GM12878 (cell line): ENCODE measurements around the gene HIVEP3. TPM values are rescaled to one million over a fixed set of nuclear protein-coding genes. Genes with fewer than 3 reads are reported as not detected.

Experiments
- ATAC-seq: fragments of 200-7000 bp; cut with Tn5 transposase; 3 replicates; pipeline ENCODE4 v1.9.1; 2020; ENCODE audit warnings: mild to moderate bottlenecking, moderate library complexity
- BruUV-seq: library from RNA; stranded (reverse); fragments of 400-500 nt; replicated peaks from 2 replicates; lab custom pipeline; 2021; lab: Mats Ljungman, UMichigan
- CTCF ChIA-PET: fragments of 300-600 bp; sonication (Branson Sonifier 250); formaldehyde crosslinking; extraction: SDS; loops from one replicate; lab custom pipeline; 2021; ENCODE audit warnings: inconsistent platforms; lab: Yijun Ruan, JAX
- POLR2A ChIA-PET: fragments of 350-600 bp; formaldehyde crosslinking; extraction: SDS; loops from one replicate; lab custom pipeline; 2021; ENCODE audit warnings: inconsistent platforms; lab: Charles Lee
- RAD21 ChIA-PET: fragments of 300-600 bp; sonication (Branson Sonifier 250); formaldehyde crosslinking; loops from one replicate; lab custom pipeline; 2023; ENCODE audit warnings: antibody characterized with exemption; ENCODE audit not compliant: unreplicated experiment; lab: Charles Lee
- SMC1A ChIA-PET: fragments of 300-600 bp; sonication (Branson Sonifier 250); formaldehyde crosslinking; loops from one replicate; lab custom pipeline; 2023; ENCODE audit not compliant: unreplicated experiment, uncharacterized antibody; lab: Charles Lee
- DNase-seq: peaks from one replicate; pipeline ENCODE4 v3.0.0-alpha.2; 2011; ENCODE audit warnings: low read depth, low spot score
- FAIRE-seq: peaks from 3 replicates; lab custom pipeline; 2011; peaks lifted over from hg19 to GRCh38; lab: Jason Lieb, UNC
- H2AFZ ChIP-seq: 2 replicates; pipeline ENCODE4 v1.6.0; 2011; ENCODE audit warnings: low read depth, low read length, control low read depth; ENCODE audit not compliant: control insufficient read depth
- H3K27ac ChIP-seq: 2 replicates; pipeline ENCODE4 v1.5.1; 2011; ENCODE audit warnings: control low read depth; ENCODE audit not compliant: control insufficient read depth, insufficient read depth
- H3K27me3 ChIP-seq, 2 experiments: replicated peaks in 1 of 2; 2 replicates each; pipeline versions ENCODE4 v1.6.0 to v1.6.1; 2011; ENCODE audit warnings: low read length in 1 of 2; ENCODE audit not compliant: control insufficient read depth in 2 of 2, insufficient read depth in 2 of 2
- H3K36me3 ChIP-seq, 2 experiments: 2 replicates each; pipeline ENCODE4 v1.5.1; 2011; ENCODE audit warnings: low read length in 1 of 2; ENCODE audit not compliant: control insufficient read depth in 2 of 2, insufficient read depth in 2 of 2
- H3K4me1 ChIP-seq: 2 replicates; pipeline ENCODE4 v1.6.1; 2011; ENCODE audit warnings: mild to moderate bottlenecking, low read length, moderate library complexity, mixed read lengths; ENCODE audit not compliant: control insufficient read depth, insufficient read depth
- H3K4me2 ChIP-seq: 2 replicates; pipeline ENCODE4 v1.6.0; 2011; ENCODE audit warnings: control low read depth; ENCODE audit not compliant: control insufficient read depth, insufficient read depth
- H3K4me3 ChIP-seq: fragments of 200-600 bp; sonication (generic); 2 replicates; pipeline ENCODE4 v1.5.1; 2016
- H3K79me2 ChIP-seq: 2 replicates; pipeline ENCODE4 v1.6.0; 2011; ENCODE audit warnings: low read length; ENCODE audit not compliant: control insufficient read depth, insufficient read depth
- H3K9ac ChIP-seq: 2 replicates; pipeline ENCODE4 v1.8.0; 2011; ENCODE audit warnings: low read length, control low read depth, mixed read lengths; ENCODE audit not compliant: control insufficient read depth, insufficient read depth
- H3K9me3 ChIP-seq: replicated peaks from 3 replicates; pipeline ENCODE4 v1.5.1; 2011; ENCODE audit warnings: mild to moderate bottlenecking, low read length; ENCODE audit not compliant: control insufficient read depth, insufficient read depth
- H4K20me1 ChIP-seq: 2 replicates; pipeline ENCODE4 v1.6.0; 2011; ENCODE audit not compliant: control insufficient read depth, insufficient read depth
- BCL11A ChIP-seq: IDR thresholded peaks from 2 replicates; pipeline ENCODE4 v1.6.1; 2011; ENCODE audit warnings: low read depth, low read length
- BHLHE40 ChIP-seq, 2 experiments: fragments of 450-650 bp in 1 of 2; IDR thresholded peaks; 2 replicates each; pipeline ENCODE4 v1.6.1; 2011 to 2017; ENCODE audit warnings: low read depth in 2 of 2, borderline replicate concordance in 1 of 2, improper control_type of control experiment in 1 of 2, low read length in 1 of 2, mild to moderate bottlenecking in 1 of 2
- CHD1 ChIP-seq: IDR thresholded peaks from 2 replicates; pipeline ENCODE4 v1.6.1; 2012; ENCODE audit warnings: low read depth, low read length, improper control_type of control experiment
- FOS ChIP-seq: IDR thresholded peaks from 3 replicates; pipeline ENCODE4 v1.6.1; 2011; ENCODE audit warnings: borderline replicate concordance; ENCODE audit not compliant: insufficient read length; ENCODE audit errors: extremely low read depth
- FOXK2 ChIP-seq: fragments of 450-650 bp; IDR thresholded peaks from 2 replicates; pipeline ENCODE4 v1.6.1; 2017; ENCODE audit warnings: mild to moderate bottlenecking, moderate library complexity
- KAT2A ChIP-seq: conservative IDR thresholded peaks from 2 replicates; pipeline ENCODE4 v1.6.1; 2011; ENCODE audit warnings: low read depth, low read length; ENCODE audit not compliant: control insufficient read depth
- NR2F1 ChIP-seq: fragments of 450-650 bp; conservative IDR thresholded peaks from 2 replicates; pipeline ENCODE4 v1.6.1; 2017; ENCODE audit warnings: mild to moderate bottlenecking
- POLR2AphosphoS5 ChIP-seq: IDR thresholded peaks from 2 replicates; pipeline ENCODE4 v1.6.1; 2011; ENCODE audit warnings: mild to moderate bottlenecking, low read length, inconsistent platforms
- RELA ChIP-seq: fragments of 450-650 bp; IDR thresholded peaks from 2 replicates; pipeline ENCODE4 v1.8.0; 2014; ENCODE audit warnings: borderline replicate concordance; ENCODE audit not compliant: partially characterized antibody
- TCF3 ChIP-seq: IDR thresholded peaks from 2 replicates; pipeline ENCODE4 v1.6.1; 2012; ENCODE audit warnings: low read depth, mild to moderate bottlenecking, low read length, borderline replicate concordance; ENCODE audit not compliant: insufficient read depth
- YY1 ChIP-seq: IDR thresholded peaks from 2 replicates; pipeline ENCODE4 v1.6.1; 2011; ENCODE audit warnings: low read depth, mild to moderate bottlenecking, low read length
- WGBS: methylation state at CpG from one replicate; pipeline ENCODE4 v1.1.6; 2016; ENCODE audit warnings: low lambda C conversion rate; ENCODE audit not compliant: insufficient replicate concordance, insufficient coverage; ENCODE audit errors: missing lambda C conversion rate; 5-methylcytosine and 5-hydroxymethylcytosine counted together
- in situ Hi-C: fragments of 300-500 bp; cut with MboI; formaldehyde crosslinking; loops from 9 replicates; pipeline ENCODE4 v1.14.3; 2018; ENCODE audit warnings: mixed read lengths
- intact Hi-C: fragments of 100-400 bp; cut with micrococcal nuclease; formaldehyde crosslinking; loops from one replicate; pipeline ENCODE4 v1.14.2; 2022; ENCODE audit not compliant: unreplicated experiment
- polyA plus RNA-seq, 11 experiments: library from polyadenylated mRNA; depleted of rRNA in 4 of 11; unstranded in 6 of 11; stranded (reverse) in 5 of 11; fragments of >200 nt; fragmentation: Nextera tagmentation in 4 of 11; fragmentation: Illumina TruSeq in 1 of 11; extraction: Ambion mirVana in 4 of 11; extraction: Trizol in 1 of 11; gene quantifications; 1 replicate in 1 of 11; 2 replicates in 10 of 11; pipeline versions ENCODE4 v1.2.1 to v1.2.3, GENCODE V29; 2011 to 2016; ENCODE audit warnings: inconsistent platforms in 2 of 11, missing spikeins in 2 of 11, low read depth in 1 of 11
- total RNA-seq, 4 experiments: library from RNA; depleted of rRNA in 3 of 4; stranded (reverse); fragments of >200 nt in 3 of 4; fragmentation: Illumina TruSeq in 1 of 4; extraction: Trizol in 1 of 4; gene quantifications; 2 replicates each; pipeline versions ENCODE4 v1.2.1 to v1.2.3, GENCODE V29; 2013 to 2021
- TF ChIP-seq, protein P1 (sequence below): IDR thresholded peaks from 2 replicates; pipeline ENCODE4 v1.6.1; 2012; ENCODE audit warnings: low read depth, low read length, improper control_type of control experiment

The HIVEP3 gene
- total and polyA plus RNA-seq, 10 of the 15 experiments (the other 5 are each of a cell fraction or from before 2014, with no cell fraction given) = 1.8 to 13.6 (median 3.8) TPM

DNA sequence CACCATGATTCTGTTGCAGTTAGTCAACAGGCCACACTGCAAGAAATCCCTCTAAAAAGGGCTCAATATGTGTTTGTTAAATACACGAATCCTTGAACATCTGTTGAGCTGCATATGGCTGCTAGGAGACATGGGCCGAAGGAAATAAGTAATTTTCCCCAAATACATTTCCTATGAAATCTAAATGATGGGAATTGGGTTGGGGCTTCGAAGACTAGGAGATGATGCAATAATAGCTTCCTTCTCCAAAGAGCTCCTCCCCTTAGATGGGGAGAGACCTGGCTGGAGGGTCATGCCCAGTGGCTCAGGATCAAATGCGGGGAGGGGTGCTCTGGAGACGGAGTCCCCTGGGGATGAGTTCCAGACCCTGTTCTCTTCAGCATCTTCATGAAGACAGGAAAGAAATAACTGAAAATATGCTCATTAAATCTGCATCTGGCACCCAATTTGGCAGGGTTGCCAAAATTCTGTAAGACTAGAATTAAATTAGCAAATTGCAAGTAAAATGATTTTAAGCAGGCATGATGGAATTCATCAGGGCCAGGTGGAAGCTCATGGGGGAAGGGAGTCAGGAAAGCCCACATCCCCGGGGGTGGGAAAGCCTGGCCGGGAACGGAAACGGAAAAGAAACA is 269.2 kb downstream of the HIVEP3 start:
- Histone ChIP-seq H3K36me3 (no peaks in the 10 kb centered on the region; a peak in 1 of 4 replicates), H3K27ac (no peak overlapping the region), H2AFZ (no peak overlapping the region), H3K27me3 (no peaks in the 10 kb centered on the region), H3K4me3 (no peak overlapping the region), H3K9ac (no peak overlapping the region), H3K4me1 (no peaks in the 10 kb centered on the region), H4K20me1 (no peaks in the 10 kb centered on the region), H3K79me2 (peaks cover 2% of the 10 kb centered on the region), H3K9me3 (no peaks in the 10 kb centered on the region), H3K4me2 (no peak overlapping the region)
- intact Hi-C loops (no loop called here), in situ Hi-C loops (no loop called here)
- WGBS = 88% methylated on average over 9 of the region's 9 CpGs
- ChIA-PET CTCF (interaction anchor here (0.9 to 1.4 kb wide), 2 partner anchors 9 to 15 kb away, joined by 3 to 5 read pairs; no protein-coding TSS in a partner anchor), POLR2A (no interaction called here), SMC1A (interaction anchor here (0.8 to 1.3 kb wide), 4 partner anchors 19 to 155 kb away, joined by 3 to 4 read pairs (median 3); no protein-coding TSS in a partner anchor), RAD21 (no interaction called here)
- no peak for DNase-seq
- TF ChIP-seq FOXK2 (no peak), BCL11A (no peak), YY1 (no peak), KAT2A (no peak), FOS (no peak), POLR2AphosphoS5 (no peak), NR2F1 (no peak), TCF3 (no peak), BHLHE40 (IDR thresholded peaks at IDR 0.05; ENCODE audit: borderline replicate concordance in 1 of 2, low read depth in 2 of 2, low read length in 1 of 2) (no peak), RELA (no peak), CHD1 (no peak)
- TF ChIP-seq, protein P1, sequence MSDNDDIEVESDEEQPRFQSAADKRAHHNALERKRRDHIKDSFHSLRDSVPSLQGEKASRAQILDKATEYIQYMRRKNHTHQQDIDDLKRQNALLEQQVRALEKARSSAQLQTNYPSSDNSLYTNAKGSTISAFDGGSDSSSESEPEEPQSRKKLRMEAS = no peak
- BruUV-seq = no TSS peak
- ATAC-seq = no peak
- FAIRE-seq = no peak
